T-helper 2 cell treated with Interferon-gamma antibody and Interleukin-4, amounts not matched to agents 100 ng/mL and 5 ng/mL, for 36 hours (primary cell): ENCODE results near the gene PIK3AP1. TPM values are rescaled to one million over a fixed set of nuclear protein-coding genes. Genes with fewer than 3 reads are reported as not detected.
"Not testable (repeated sequence)": the region's sequence is repeated elsewhere in the genome, so short reads cannot be mapped to it uniquely, and the experiment has no call there.

ENCODE experiments used
- intact Hi-C: fragments of 100-400 bp; cut with micrococcal nuclease; formaldehyde crosslinking; loops from one replicate; pipeline ENCODE4 v1.15.1; 2023
- total RNA-seq: library from RNA; stranded (reverse); gene quantifications from 2 replicates; pipeline ENCODE4 v1.2.3, GENCODE V29; 2022

PIK3AP1 gene
- total RNA-seq, 1 donor from 2014 or later, result 3.1 TPM

DNA sequence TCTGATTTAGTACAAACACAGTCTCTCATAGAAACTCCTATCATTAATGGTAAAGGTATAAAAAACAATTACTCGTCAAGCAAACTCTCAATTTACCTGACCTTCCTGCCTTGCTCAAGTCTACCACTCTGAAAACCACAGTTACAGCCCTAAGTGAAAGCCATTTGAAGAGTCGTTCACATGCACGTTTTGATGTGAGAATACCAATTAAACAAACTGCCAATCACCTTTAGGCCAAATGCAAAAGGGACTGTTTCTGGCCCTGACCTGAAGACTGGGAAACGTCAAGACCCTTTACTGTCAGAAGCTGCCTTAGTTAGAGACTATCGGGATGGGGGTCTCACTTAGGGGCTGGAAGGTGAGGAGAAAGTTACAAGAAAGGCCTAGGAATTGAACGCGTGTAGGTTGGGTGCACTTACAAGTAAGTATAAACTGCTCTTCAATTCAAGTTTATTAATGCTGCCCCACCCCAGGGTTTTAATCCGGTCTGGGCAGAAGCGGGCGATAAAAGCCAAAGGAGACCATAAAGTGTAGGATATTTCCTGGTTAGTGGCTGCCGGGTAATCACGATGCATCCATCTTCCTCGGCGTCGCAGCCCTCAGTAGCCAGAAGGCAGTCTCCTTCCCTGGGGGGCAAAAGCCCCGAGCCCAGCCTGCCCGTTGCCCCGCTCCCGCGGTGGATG is 134.4 kb downstream of the PIK3AP1 start:
- intact Hi-C loops, result loop anchor here (1.0 to 10.0 kb wide), 7 partner anchors 74 to 891 kb away; partner anchors contain the start of genes ARHGAP19, CCNJ, PIK3AP1 and RRP12

DNA sequence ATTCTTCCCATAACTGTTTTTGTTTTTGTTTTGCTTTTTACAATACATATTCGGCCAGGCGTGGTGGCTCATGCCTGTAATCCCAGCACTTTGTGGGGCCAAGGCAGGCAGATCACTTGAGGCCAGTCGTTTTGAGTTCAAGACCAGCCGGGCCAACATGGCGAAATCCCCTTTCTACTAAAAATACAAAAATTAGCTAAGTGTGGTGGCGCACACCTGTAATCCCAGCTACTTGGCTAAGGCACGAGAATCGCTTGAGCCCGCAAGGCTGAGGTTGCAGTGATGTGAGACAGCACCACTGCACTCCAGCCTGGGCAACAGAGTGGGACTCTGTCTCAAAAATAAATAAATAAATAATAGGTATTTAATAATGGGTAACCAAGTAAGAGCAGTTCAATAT is 135.8 kb downstream of the PIK3AP1 start:
- intact Hi-C loops, result loop anchor here (10.0 kb wide), 2 partner anchors 140 to 890 kb away; partner anchors contain the start of genes PIK3AP1 and TCTN3

DNA sequence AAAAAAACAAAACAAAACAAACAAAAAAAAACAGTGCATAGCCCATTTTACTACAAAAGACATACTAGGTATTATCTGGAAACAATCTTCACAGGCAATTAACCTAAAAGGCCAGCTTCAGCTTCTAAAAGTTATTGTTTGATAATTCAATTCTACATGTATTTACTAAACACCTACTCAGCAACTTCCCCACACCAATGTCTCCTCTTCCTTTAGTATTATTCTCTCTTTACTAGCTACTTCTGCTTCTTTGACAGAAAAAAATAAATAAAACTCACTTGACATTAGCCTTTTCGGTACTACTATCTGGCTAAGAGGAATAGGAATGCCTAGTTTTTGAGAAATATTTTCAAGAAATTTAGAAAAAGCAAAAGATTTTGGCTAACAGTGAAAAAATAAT is 136.3 kb downstream of the PIK3AP1 start:
- intact Hi-C loops, result loop anchor here (10.0 kb wide), 2 partner anchors 141 to 889 kb away; partner anchors contain the start of genes PIK3AP1 and TCTN3

DNA sequence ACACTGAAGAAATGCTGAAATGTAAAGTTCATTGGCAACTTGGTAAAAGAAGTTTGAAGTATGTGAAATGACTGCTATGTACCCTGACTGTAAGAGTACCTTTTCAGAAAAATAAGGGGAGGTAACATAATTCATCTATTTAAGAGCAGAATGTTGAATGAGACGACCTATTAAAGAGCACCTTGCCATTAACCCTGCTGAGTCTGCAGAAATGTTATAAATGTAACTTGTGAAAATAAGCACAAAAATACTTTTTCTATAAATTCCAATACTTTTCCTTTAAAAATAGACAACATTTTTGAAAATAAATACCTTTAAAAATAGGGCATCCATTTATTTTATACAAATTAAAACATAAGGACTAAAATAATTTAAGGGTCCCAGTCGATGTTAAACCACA is 141.2 kb downstream of the PIK3AP1 start:
- intact Hi-C loops, result no loop called here

DNA sequence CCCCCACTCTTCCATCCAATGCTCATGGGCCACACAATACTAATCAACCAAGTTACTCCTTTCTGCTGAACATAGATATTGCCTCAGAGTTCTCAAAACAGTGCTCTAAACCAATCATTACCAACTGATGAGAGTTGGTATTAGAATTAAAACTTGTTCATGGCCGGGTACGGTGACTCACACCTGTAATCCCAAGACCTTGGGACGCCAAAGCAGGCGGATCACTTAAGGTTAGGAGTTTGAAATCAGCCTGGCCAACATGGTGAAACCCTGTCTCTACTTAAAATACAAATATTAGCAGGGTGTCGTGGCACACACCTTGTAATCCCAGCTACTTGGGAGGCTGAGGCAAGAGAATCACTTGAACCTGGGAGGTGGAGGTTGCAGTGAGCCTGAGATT is 141.7 kb downstream of the PIK3AP1 start:
- intact Hi-C loops, result no loop called here

DNA sequence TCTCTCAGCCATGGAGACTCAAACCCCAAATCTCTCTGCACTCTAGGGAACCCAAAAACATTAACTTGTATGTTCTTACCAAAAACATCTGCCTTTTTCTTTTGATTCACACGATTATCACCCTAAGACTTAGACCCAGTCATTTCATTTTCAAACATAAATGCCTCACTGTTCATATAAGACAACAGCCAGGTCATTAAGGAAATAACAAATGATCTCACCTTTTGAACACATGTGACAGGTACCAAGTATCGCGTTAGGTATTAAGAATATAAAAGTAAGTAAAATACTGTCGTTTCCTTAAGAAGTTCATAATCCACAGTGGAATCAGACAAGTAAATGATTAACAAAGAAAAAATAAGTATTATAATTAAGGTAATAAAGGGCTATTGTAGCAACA is 142.3 kb downstream of the PIK3AP1 start:
- intact Hi-C loops, result no loop called here

DNA sequence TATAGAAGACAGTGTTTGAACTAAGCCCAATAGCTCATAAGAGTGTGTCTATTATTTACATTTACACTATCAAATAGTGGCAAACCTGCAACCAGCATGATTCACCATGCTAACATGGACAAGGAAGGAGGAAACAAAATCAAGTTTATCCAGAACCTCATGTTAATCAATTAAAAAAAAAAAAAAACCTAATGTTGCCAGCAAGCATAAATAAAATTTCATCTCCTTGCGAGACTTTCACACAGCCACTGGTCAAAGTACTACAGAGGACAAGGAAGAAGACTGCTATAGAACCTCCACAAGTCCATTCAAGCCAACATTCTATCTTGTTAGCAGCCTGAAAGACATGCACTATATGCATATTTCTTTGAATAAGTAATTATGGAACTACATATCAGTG is 143.2 kb downstream of the PIK3AP1 start:
- intact Hi-C loops, result no loop called here

DNA sequence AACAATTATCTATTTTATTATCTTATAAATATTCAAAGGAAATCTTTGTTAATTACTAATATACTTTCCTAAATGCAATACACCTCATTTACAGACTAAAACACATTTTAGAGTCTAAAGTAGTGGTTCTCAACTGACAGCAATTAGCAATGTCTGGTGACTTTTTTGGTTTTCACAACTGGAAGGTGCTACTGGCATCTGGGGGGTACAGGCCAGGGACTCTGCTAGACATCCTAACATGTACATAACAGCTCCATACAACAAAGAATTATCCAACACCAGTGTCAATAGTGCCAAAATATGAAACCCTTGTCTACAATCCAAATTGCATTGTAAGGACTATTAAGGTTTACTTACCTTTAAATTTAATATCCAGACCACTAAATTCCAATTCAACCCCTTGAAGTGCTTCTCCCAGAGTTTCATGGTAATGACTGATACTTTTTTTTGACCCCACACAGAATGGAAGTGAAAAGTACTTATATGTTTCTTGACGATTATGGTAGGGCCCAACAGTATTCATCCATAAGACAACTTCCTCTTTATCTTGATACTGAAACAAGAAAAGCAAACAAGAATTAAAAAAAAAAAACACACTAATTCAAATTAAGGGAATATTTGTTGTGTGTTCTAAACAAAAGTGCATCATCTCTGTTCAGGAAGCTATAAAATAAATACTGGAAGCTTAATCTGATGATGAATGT is 143.9 kb downstream of the PIK3AP1 start:
- intact Hi-C loops, result no loop called here

DNA sequence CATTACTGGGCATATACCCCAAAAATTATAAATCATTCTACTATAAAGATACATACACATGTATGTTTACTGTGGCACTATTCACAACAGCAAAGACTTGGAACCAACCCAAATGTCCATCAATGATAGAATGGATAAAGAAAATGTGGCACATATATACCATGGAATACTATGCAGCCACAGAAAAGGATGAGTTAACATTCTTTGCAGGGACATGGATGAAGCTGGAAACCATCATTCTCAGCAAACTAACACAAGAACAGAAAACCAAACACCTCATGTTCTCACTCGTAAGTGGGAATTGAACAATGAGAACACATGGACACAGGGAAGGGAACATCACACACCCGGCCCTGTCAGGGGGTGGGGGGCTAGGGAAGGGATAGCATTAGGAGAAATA is 145.8 kb downstream of the PIK3AP1 start:
- intact Hi-C loops, result not testable (repeated sequence)

DNA sequence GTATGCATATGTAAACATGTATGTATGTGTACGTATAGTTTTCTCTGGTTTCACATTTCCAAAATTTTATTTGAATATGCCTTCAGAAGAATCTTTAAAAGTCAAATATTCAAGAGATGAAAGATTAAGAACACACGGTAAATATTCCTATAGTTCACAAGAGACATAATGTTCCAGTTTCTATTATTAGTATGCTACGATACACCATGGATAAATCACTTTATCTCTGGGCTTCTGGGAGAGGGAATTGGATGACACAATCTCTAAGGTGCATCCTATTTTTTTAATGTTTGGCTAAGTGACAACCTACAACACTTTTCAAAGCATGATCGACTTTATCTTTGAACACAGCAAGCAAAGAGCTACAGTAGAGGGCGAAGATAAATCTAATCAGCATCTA is 147.3 kb downstream of the PIK3AP1 start:
- intact Hi-C loops, result no loop called here

DNA sequence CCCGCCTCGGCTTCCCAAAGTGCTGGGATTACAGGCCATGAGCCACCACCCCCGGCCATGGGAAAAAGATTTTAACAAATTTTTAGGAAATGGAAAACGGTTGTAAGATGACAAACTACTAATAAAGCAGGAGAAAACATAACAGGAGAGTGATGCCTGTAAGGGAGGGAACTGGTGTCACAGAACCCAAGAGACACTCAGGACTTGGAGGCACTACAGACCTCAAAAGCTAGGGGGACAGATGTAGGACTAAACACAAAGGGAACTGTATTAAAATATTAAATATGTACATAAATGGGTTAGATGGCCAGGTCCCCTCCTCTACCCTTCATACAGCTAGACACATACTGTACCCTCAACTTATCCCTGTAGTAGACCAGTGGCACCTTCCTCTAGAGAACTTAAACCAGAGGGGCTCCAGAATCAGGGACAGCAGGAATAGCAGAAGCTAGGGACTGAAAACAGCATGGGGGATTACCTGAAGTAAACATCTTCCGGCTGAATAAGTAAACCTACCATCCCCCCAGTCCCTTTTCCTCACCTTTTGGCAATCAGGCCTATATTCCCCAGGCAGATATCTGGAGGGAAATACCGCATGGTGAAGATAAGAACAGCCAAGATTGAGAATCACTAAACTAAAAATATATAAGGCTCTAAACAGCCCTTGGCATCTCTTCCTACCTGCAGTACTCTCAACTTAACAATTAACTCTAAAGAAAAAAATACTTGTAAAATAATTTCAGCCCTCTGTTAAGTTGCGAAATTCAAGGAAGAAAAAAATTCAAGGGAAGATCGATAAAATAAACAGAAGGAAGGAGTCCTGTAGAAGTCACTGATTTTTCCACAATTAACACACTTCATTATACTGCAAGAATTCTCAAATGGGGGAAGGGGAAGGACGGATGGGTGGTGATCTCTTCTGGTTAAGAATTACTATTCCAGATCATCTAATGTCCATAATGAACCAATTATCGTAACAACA is 149.0 kb downstream of the PIK3AP1 start:
- intact Hi-C loops, result no loop called here

DNA sequence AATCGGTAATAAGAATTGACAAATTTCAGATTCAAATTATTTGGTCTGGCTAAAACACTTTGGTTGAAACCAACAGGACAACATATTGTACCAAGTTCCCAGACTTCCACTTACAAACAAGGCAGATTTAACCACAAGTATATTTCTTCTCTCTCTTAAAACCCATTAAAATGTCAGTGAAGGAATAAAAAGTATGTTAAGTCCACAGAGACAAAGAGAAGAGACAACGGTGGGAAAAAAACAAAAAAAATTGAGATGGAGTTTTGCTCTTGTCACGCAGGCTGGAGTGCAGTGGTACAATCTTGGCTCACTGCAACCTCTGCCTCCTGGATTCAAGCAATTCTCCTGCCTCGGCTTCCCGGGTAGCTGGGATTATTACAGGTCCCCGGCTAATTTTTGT is 149.8 kb downstream of the PIK3AP1 start:
- intact Hi-C loops, result no loop called here

DNA sequence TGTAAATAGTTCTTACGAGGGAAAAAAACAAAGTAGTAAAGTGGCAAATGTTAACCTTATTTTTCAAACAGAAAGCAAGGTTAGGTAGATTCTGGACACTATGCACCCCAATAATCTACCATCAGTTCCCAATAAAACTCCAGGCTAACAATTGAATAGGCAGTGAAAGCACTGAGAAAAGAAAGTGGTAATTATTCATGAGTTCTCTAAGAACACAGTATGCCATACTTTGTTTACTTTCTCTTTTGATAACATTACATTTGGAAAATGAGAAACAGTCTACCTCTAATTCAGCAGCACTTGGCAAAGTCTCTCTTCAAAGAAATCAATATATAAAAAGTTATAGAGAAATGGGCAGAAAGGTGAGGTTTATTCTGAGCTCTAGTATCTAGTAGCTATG is 151.9 kb downstream of the PIK3AP1 start:
- intact Hi-C loops, result no loop called here

DNA sequence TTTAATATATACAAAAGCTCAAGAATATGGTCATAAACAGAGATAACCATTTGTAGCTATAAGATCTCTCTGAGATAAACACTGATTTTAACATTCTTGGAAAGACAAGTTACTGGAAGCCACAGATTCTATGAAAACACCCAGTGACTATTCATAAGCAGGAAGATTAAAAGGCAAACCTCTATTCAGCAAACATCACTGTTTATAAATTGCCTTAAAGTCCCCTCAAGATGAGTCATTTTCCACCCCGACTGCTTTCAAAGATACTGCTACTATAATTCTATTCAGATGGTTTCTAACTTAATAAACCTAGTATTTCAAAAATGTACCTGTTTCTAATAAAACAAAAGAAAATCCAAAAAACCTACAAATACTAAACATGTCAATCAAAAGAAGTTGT is 154.5 kb downstream of the PIK3AP1 start:
- intact Hi-C loops, result no loop called here

DNA sequence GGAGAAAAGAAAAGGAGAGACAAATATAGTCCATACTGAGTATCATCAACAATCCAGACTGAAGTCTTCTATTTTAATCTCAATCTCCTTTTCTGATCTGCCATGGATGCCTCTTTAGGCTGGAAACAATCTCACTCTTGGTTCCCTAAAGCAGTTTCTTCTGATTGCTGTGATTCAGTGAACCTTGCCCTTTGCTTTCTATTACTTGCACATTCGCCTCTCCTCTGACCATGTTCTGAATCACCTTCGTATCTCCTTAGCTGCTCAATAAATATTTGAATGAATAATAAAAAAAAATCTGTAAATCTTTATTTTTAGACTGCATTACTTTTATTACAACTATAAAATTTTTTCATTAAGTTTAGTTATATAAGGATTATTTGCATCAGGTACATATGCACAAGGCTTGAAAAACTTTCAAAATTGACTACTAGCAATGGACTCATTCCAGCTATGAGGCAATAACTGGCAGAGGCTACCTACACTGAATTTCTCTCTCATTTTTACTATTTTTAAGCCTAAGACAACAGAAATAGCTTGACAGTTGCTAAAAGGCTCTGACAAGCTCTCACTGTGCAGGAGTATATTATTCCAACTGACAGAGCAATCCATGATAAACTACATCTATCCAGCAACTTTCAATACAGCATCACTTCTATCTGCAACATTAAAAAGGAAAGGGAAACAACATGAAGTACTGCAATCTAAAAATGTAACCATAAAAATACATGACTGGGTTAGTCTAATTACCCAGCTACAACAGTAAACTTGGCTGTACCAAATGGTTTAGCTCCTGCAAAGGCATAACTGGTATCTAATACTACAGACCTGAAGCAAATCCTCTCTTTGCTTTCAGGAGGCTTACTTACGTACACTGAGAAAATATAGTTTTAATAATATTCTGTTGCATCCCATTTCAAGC is 159.1 kb downstream of the PIK3AP1 start:
- intact Hi-C loops, result no loop called here

DNA sequence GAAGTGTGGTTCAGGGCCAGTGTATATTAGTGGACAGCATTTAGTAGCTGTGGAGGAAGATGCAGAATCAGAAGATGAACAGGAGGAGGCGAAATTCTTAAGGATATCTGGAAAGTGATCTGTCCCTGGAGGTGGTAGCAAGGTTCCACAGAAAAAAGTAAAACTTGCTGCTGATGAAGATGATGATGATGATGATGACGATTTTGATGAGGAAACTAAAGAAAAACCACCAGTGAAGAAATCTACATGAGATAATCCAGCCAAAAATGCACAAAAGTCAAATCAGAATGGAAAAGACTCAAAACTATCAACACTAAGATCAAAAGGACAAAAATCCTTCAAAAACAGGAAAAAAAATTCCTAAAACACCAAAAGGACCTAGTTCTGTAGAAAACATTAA is 159.8 kb downstream of the PIK3AP1 start:
- intact Hi-C loops, result no loop called here

DNA sequence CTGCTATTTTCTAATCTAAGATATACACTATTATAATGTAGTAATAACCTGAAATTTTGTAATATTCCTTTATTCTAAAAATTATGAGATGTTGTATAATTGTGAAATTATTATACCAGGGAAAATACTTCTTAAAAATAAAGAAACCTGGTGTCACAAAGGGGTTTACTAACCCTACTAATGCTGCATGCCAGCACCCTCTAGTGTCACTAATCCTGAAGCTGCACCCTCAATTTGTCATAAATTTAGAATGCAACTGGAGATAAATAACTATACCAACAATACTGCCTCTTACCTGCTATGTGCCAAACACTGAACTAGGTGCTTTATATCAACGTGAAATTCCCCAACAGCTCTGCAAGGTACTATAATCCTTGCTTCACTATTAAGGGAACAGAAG is 164.3 kb downstream of the PIK3AP1 start:
- intact Hi-C loops, result loop anchor here (2.0 kb wide), 1 partner anchor 159 kb away; no protein-coding TSS in a partner anchor

DNA sequence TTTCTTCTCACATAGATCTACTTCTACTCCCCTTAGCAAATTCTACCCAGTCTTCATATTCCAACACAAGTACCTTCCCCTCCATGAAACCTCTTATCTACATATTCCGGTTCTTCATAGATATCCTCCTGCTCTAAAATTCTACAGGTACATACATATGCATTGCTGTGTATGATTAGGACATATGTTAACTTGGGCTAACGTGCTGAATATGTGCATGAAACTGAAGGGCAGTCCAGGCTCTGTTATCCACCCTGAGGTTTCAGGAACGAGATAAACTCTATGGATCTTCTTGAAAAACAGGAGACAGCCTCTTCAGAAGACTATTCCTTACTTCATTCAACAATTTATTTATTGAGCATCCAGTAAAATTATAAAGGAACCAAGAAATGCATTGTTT is 165.0 kb downstream of the PIK3AP1 start:
- intact Hi-C loops, result no loop called here

DNA sequence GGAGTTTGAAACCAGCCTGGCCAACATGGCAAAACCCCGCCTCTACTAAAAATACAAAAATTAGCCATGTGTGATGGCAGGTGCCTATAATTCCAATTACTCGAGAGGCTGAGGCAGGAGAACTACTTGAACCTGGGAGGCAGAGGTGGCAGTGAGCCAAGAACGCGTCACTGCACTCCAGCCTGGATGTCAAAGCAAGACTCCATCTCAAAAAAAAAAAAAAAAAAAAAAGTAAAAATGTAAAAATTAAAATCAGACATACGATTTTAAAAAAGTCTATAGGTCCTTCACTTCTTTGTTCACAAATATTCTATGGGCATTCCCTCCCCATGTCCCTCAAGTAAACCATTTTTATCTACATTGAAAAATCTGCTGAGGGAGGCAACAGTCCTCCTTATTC is 171.7 kb downstream of the PIK3AP1 start:
- intact Hi-C loops, result no loop called here

DNA sequence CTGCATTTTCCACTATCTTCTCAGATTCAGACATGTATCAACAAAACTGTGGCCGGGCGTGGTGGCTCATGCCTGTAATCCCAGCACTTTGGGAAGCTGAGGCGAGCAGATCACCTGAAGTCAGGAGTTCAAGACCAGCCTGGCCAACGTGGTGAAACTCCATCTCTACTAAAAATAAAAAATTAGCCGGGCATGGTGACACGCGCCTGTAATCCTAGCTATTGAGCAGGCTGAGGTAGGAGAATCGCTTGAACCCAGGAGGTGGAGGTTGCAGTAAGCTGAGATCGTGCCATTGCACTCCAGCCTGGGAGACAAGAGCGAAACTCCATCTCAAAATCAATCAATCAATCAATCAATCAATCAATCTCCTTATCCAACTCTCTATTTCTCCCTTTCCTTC is 174.8 kb downstream of the PIK3AP1 start:
- intact Hi-C loops, result not testable (repeated sequence)
